HepG2 (cell line): Measurements from ENCODE around the gene SMAD2. TPM values are rescaled to one million over a fixed set of nuclear protein-coding genes. Genes with fewer than 3 reads are reported as not detected.

Source experiments
- ATAC-seq: fragments of 200-7000 bp; cut with Tn5 transposase; 3 replicates; pipeline ENCODE4 v1.9.1; 2020; ENCODE audit warnings: mild to moderate bottlenecking, moderate library complexity
- BruUV-seq: library from RNA; stranded (reverse); fragments of 400-500 nt; replicated peaks from 2 replicates; lab custom pipeline; 2021; lab: Mats Ljungman, UMichigan
- CTCF ChIA-PET: fragments of 300-600 bp; formaldehyde crosslinking; extraction: SDS; loops from one replicate; lab custom pipeline; 2021; ENCODE audit warnings: low total read pairs, inconsistent platforms, low intra/inter-chr PET ratio; lab: Yijun Ruan, JAX
- POLR2A ChIA-PET: fragments of 350-600 bp; sonication (Branson Sonifier 250); formaldehyde crosslinking; loops from one replicate; lab custom pipeline; 2020; ENCODE audit warnings: antibody characterized with exemption, inconsistent platforms; lab: Yijun Ruan, JAX
- DNase-seq: peaks from one replicate; pipeline ENCODE4 v3.0.0-alpha.2; 2015; ENCODE audit warnings: low spot score
- FAIRE-seq: peaks from 3 replicates; lab custom pipeline; 2011; peaks lifted over from hg19 to GRCh38; lab: Jason Lieb, UNC
- H2AFZ ChIP-seq: one replicate; pipeline ENCODE4 v1.6.1; 2011; ENCODE audit warnings: low read length, inconsistent platforms
- H3K27ac ChIP-seq: fragments of 300-600 bp; 3 replicates; pipeline ENCODE4 v1.8.0; 2011; ENCODE audit warnings: mixed run types, mild to moderate bottlenecking, mixed read lengths, low read length, inconsistent platforms; ENCODE audit not compliant: insufficient read depth; ENCODE audit errors: extremely low read length
- H3K27me3 ChIP-seq, 2 experiments: fragments of 200-600 bp in 1 of 2; 2 replicates in 1 of 2; 3 replicates in 1 of 2; pipeline versions ENCODE4 v1.6.0 to v1.8.0; 2011; ENCODE audit warnings: low read length in 2 of 2, mild to moderate bottlenecking in 2 of 2, moderate library complexity in 2 of 2, inconsistent platforms in 1 of 2; ENCODE audit not compliant: insufficient read depth in 2 of 2, control insufficient read depth in 1 of 2
- H3K36me3 ChIP-seq, 2 experiments: fragments of 200-600 bp in 1 of 2; replicated peaks in 1 of 2; 2 replicates in 1 of 2; 3 replicates in 1 of 2; pipeline versions ENCODE4 v1.5.1 to v1.8.0; 2011; ENCODE audit warnings: low read length in 2 of 2, inconsistent platforms in 1 of 2; ENCODE audit not compliant: insufficient read depth in 2 of 2, control insufficient read depth in 1 of 2
- H3K4me1 ChIP-seq: 2 replicates; pipeline ENCODE4 v1.5.1; 2012; ENCODE audit warnings: low read length, inconsistent platforms; ENCODE audit not compliant: insufficient read depth
- H3K4me2 ChIP-seq: 2 replicates; pipeline ENCODE4 v1.6.0; 2011; ENCODE audit warnings: low read depth, low read length, inconsistent platforms
- H3K4me3 ChIP-seq, 3 experiments: fragments of 200-600 bp in 1 of 3; sonication (generic), shearing (Covaris generic) in 1 of 3; replicated peaks in 1 of 3; 2 replicates each; pipeline ENCODE4 v1.5.1; 2011 to 2016; ENCODE audit warnings: low read length in 3 of 3, inconsistent platforms in 2 of 3, low read depth in 2 of 3, mild to moderate bottlenecking in 2 of 3, control low read depth in 1 of 3, mixed read lengths in 1 of 3; ENCODE audit not compliant: insufficient read depth in 1 of 3
- H3K79me2 ChIP-seq: one replicate; pipeline ENCODE4 v1.6.1; 2011; ENCODE audit warnings: low read length, inconsistent platforms; ENCODE audit not compliant: insufficient read depth
- H3K9ac ChIP-seq: 2 replicates; pipeline ENCODE4 v1.6.0; 2011; ENCODE audit warnings: mild to moderate bottlenecking, low read depth, low read length, inconsistent platforms; ENCODE audit not compliant: insufficient read depth
- H3K9me3 ChIP-seq: 2 replicates; pipeline ENCODE4 v1.5.1; 2012; ENCODE audit warnings: mild to moderate bottlenecking, low read length
- H4K20me1 ChIP-seq: 2 replicates; pipeline ENCODE4 v1.6.0; 2011; ENCODE audit warnings: inconsistent platforms, mild to moderate bottlenecking, low read length, moderate library complexity; ENCODE audit not compliant: insufficient read depth
- CC2D1A ChIP-seq: sonication (generic); formaldehyde crosslinking; IDR thresholded peaks from 2 replicates; pipeline ENCODE4 v1.8.1; 2023; ENCODE audit warnings: mild to moderate bottlenecking, missing genetic modification reagents
- KAT8 ChIP-seq: IDR thresholded peaks from 2 replicates; pipeline ENCODE4 v1.6.1; 2016; ENCODE audit warnings: missing genetic modification reagents, missing compliant biosample characterization
- MXD4 ChIP-seq: IDR thresholded peaks from 2 replicates; pipeline ENCODE4 v1.6.1; 2016; ENCODE audit warnings: mild to moderate bottlenecking, missing biosample characterization, missing genetic modification reagents
- SPEN ChIP-seq: sonication (generic); formaldehyde crosslinking; IDR thresholded peaks from 2 replicates; pipeline ENCODE4 v1.5.1; 2020; ENCODE audit warnings: low read depth, mild to moderate bottlenecking, missing genetic modification reagents
- TAF1 ChIP-seq: sonication (generic); formaldehyde crosslinking; IDR thresholded peaks from 2 replicates; pipeline ENCODE4 v1.4.0; 2020; ENCODE audit warnings: missing genetic modification reagents
- ZNF629 ChIP-seq: sonication (generic); formaldehyde crosslinking; conservative IDR thresholded peaks from 2 replicates; pipeline ENCODE4 v1.5.0; 2020; ENCODE audit warnings: missing genetic modification reagents
- ZNF761 ChIP-seq: sonication (generic); formaldehyde crosslinking; conservative IDR thresholded peaks from 2 replicates; pipeline ENCODE4 v1.4.0; 2020; ENCODE audit warnings: mild to moderate bottlenecking, missing genetic modification reagents
- WGBS: methylation state at CpG from one replicate; pipeline ENCODE4 v1.1.6; 2017; ENCODE audit warnings: low lambda C conversion rate; 5-methylcytosine and 5-hydroxymethylcytosine counted together
- in situ Hi-C: cut with HindIII; loops from 2 replicates; pipeline ENCODE4 v1.10.0; 2017; ENCODE audit warnings: low pct_unique_long_range_greater_than_20kb; ENCODE audit not compliant: extremely low pct_ligation_motif_present
- intact Hi-C: fragments of 100-400 bp; cut with micrococcal nuclease; formaldehyde crosslinking; loops from one replicate; pipeline ENCODE4 v1.10.0; 2022; ENCODE audit not compliant: unreplicated experiment
- polyA plus RNA-seq, 8 experiments: library from polyadenylated mRNA; depleted of rRNA in 3 of 8; stranded (reverse) in 7 of 8; unstranded in 1 of 8; fragments of >200 nt; fragmentation: Illumina TruSeq in 4 of 8; extraction: Trizol in 4 of 8; gene quantifications; 2 replicates each; pipeline versions ENCODE4 v1.2.1 to v1.2.3, GENCODE V29; 2011 to 2016; ENCODE audit warnings: low read depth in 4 of 8, missing spikeins in 1 of 8, mixed read lengths in 1 of 8; ENCODE audit not compliant: insufficient read depth in 1 of 8
- total RNA-seq, 5 experiments: library from RNA; depleted of rRNA; stranded (reverse); fragments of >200 nt; fragmentation: Illumina TruSeq; extraction: Trizol; gene quantifications; 2 replicates each; pipeline ENCODE4 v1.2.3, GENCODE V29; 2016; ENCODE audit warnings: low read depth in 1 of 5
- TF ChIP-seq, protein P1 (sequence below): sonication (generic); formaldehyde crosslinking; IDR thresholded peaks from 2 replicates; pipeline ENCODE4 v1.5.1; 2020; ENCODE audit warnings: mild to moderate bottlenecking, moderate library complexity, missing genetic modification reagents
- TF ChIP-seq, protein P2 (sequence below), 2 experiments: sonication (generic) in 1 of 2; formaldehyde crosslinking in 1 of 2; IDR thresholded peaks; 2 replicates each; pipeline versions ENCODE4 v1.4.0 to v1.6.1; 2016 to 2020; ENCODE audit warnings: borderline replicate concordance in 1 of 2, low read depth in 1 of 2, mild to moderate bottlenecking in 1 of 2, missing genetic modification reagents in 1 of 2

Gene SMAD2
- total and polyA plus RNA-seq, 2 of the 13 experiments (the other 11 are each of a cell fraction or from before 2014, with no cell fraction given) = 40.2 to 96.2 TPM

DNA sequence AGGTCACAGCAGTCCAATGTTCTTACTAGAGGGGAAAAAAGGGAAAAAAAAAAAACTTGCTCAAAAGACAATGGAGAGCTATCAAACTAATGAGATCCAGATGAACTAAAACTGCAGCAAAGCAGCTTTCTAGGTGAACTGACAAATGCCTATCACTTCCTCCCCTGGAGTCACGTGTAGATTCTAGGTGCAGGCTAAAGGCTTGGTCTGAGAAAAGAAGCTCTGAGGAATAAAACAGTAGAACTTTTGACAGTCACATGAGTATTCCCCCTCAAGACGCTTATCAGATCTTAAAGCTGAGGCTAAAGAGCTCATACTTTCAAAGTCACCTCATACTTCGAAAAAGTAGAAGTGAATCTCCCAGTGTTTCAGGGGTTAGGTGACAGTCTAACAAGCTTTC is 42.3 kb downstream of the SMAD2 start (continued):
- TF ChIP-seq, protein P1, sequence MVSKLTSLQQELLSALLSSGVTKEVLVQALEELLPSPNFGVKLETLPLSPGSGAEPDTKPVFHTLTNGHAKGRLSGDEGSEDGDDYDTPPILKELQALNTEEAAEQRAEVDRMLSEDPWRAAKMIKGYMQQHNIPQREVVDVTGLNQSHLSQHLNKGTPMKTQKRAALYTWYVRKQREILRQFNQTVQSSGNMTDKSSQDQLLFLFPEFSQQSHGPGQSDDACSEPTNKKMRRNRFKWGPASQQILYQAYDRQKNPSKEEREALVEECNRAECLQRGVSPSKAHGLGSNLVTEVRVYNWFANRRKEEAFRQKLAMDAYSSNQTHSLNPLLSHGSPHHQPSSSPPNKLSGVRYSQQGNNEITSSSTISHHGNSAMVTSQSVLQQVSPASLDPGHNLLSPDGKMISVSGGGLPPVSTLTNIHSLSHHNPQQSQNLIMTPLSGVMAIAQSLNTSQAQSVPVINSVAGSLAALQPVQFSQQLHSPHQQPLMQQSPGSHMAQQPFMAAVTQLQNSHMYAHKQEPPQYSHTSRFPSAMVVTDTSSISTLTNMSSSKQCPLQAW (CRISPR knock-in tag) = no peak

DNA sequence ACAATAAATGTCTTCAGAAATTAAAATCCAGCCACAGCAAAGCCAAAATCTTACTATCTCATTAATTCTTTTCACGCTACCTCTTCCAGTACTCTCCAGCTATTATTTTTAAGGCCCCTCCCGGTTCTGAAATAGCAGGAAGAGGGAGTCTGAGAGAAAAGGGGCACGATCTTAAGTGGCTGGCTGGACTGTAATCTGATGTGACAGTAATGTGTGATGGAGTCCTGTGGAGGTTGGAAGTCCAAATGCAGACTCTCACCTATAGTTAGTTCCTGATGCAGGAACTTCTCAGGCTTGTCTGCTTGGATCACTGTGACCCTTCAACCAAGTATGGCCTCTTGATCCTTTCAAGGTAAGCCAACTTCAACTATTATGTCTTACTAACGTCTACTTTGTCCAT is 43.2 kb downstream of the SMAD2 start:
- H3K4me2 ChIP-seq = no peak overlapping the region
- CTCF ChIA-PET = no interaction called here
- BruUV-seq = no TSS peak
- WGBS = 95% methylated on average over 4 of the region's 4 CpGs
- H3K79me2 ChIP-seq = no peaks in the 10 kb centered on the region
- H4K20me1 ChIP-seq = no peaks in the 10 kb centered on the region
- POLR2A ChIA-PET = no interaction called here
- intact Hi-C loops (no loop called here), in situ Hi-C loops (no loop called here)
- H3K9ac ChIP-seq = no peak overlapping the region
- no peak overlapping the region for H2AFZ ChIP-seq
- no peak for FAIRE-seq
- H3K27ac ChIP-seq = no peak overlapping the region
- no peak for DNase-seq
- TF ChIP-seq MXD4 (CRISPR knock-in tag) = no peak
- TF ChIP-seq SPEN (CRISPR knock-in tag) = no peak
- TF ChIP-seq ZNF761 (CRISPR knock-in tag) = no peak
- no peak for TF ChIP-seq ZNF629 (CRISPR knock-in tag)
- TF ChIP-seq KAT8 (CRISPR knock-in tag) = no peak
- no peak for TF ChIP-seq CC2D1A (CRISPR knock-in tag)
- TF ChIP-seq, protein P2, sequence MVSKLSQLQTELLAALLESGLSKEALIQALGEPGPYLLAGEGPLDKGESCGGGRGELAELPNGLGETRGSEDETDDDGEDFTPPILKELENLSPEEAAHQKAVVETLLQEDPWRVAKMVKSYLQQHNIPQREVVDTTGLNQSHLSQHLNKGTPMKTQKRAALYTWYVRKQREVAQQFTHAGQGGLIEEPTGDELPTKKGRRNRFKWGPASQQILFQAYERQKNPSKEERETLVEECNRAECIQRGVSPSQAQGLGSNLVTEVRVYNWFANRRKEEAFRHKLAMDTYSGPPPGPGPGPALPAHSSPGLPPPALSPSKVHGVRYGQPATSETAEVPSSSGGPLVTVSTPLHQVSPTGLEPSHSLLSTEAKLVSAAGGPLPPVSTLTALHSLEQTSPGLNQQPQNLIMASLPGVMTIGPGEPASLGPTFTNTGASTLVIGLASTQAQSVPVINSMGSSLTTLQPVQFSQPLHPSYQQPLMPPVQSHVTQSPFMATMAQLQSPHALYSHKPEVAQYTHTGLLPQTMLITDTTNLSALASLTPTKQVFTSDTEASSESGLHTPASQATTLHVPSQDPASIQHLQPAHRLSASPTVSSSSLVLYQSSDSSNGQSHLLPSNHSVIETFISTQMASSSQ (IDR thresholded peaks at IDR 0.05; ENCODE audit: low read depth) = no peak
- TF ChIP-seq, protein P2 (CRISPR knock-in tag; IDR thresholded peaks at IDR 0.05; ENCODE audit: borderline replicate concordance) = no peak
- no peak for TF ChIP-seq TAF1 (CRISPR knock-in tag)
- no peak overlapping the region for H3K4me3 ChIP-seq
- H3K4me1 ChIP-seq = peaks cover 6% of the 10 kb centered on the region
- H3K36me3 ChIP-seq = peaks cover 8 to 36% of the 10 kb centered on the region in 2 experiments; a peak in 4 of 5 replicates
- no peak for ATAC-seq
- H3K27me3 ChIP-seq = no peaks in the 10 kb centered on the region
- no peaks in the 10 kb centered on the region for H3K9me3 ChIP-seq
